HG03135 (cell line): Measurements from ENCODE around the gene DDX51.

ENCODE experiments used
- ATAC-seq: cut with Tn5 transposase; IDR thresholded peaks from one replicate; pipeline ENCODE4 v1.9.1; 2021; ENCODE audit warnings: mild to moderate bottlenecking, moderate library complexity; ENCODE audit not compliant: unreplicated experiment

Gene DDX51

GRCh38 chr12:132094269-132094891 lies 49.7 kb downstream of the DDX51 start:
- ATAC-seq: no peak

- ATAC-seq: no peak
These were observed 54.7 kb downstream of the DDX51 start for GRCh38 chr12:132089407-132089910.
